ENCODE data around the gene CTLA4. TPM values are rescaled to one million over a fixed set of nuclear protein-coding genes. Genes with fewer than 3 reads are reported as not detected.

CTLA4 gene
- total and polyA plus RNA-seq, 2 experiments from 2014 or later = not detected

DNA sequence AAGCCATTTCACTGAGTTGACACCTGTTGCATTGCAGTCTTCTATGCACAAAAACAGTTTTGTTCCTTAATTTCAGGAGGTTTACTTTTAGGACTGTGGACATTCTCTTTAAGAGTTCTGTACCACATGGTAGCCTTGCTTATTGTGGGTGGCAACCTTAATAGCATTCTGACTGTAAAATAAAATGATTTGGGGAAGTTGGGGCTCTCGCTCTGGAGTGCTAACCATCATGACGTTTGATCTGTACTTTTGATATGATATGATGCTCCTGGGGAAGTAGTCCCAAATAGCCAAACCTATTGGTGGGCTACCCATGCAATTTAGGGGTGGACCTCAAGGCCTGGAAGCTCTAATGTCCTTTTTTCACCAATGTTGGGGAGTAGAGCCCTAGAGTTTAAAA, 3.4 kb downstream of the CTLA4 start:
- Histone ChIP-seq H3K27ac (ENCODE audit: low read depth) (no peak overlapping the region), H3K4me2 (no peak overlapping the region), H3K27me3 (ENCODE audit: insufficient read depth) (no peaks in the 10 kb centered on the region), H2AFZ (no peak overlapping the region), H3K4me3 (no peak overlapping the region), H3K36me3 (ENCODE audit: insufficient read depth) (no peaks in the 10 kb centered on the region), H3F3A (replicated peaks; ENCODE audit: low read depth) (no peaks in the 10 kb centered on the region), H3K9me2 (ENCODE audit: insufficient read depth) (0 out of 2 replicates have a peak, but pooled peaks cover 9% of the 10 kb centered on the region), H4K20me1 (replicated peaks; ENCODE audit: insufficient read depth) (no peaks in the 10 kb centered on the region), H3K79me2 (replicated peaks; ENCODE audit: insufficient read depth) (no peaks in the 10 kb centered on the region), H3K4me1 (ENCODE audit: insufficient read depth) (no peaks in the 10 kb centered on the region)
- Mint-ChIP-seq H3K36me3 (ENCODE audit: low read depth) (no peaks in the 10 kb centered on the region), H3K4me1 (no peaks in the 10 kb centered on the region; the same call in 2 of the 3 replicates), H3K9me3 (no peaks in the 10 kb centered on the region), H3K4me3 (no peak overlapping the region), H3K27me3 (ENCODE audit: insufficient read depth, low read depth, poor library complexity) (no peaks in the 10 kb centered on the region), H3K27ac (no peak overlapping the region)
- DNase-seq (ENCODE audit: low spot score) (no peak), ATAC-seq (no peak)
- TF ChIP-seq CREB1 (CRISPR knock-in tag; IDR thresholded peaks at IDR 0.05; ENCODE audit: low read depth) = no peak
- no peak for TF ChIP-seq NANOG (IDR thresholded peaks at IDR 0.05; ENCODE audit: borderline replicate concordance)
- no peak for TF ChIP-seq EZH2 (IDR thresholded peaks at IDR 0.05; ENCODE audit: low read depth, unreplicated experiment)
- TF ChIP-seq EZH2phosphoT487 (IDR thresholded peaks at IDR 0.05; ENCODE audit: unreplicated experiment) = no peak
- no peak for TF ChIP-seq JUNB (IDR thresholded peaks at IDR 0.05; ENCODE audit: unreplicated experiment)
- no peak for TF ChIP-seq ZNF114 (CRISPR knock-in tag; IDR thresholded peaks at IDR 0.05)
- no peak for TF ChIP-seq STAT1 (IDR thresholded peaks at IDR 0.05; ENCODE audit: unreplicated experiment)
- TF ChIP-seq REST (IDR thresholded peaks at IDR 0.05; ENCODE audit: unreplicated experiment) = no peak
- TF ChIP-seq, protein P1, sequence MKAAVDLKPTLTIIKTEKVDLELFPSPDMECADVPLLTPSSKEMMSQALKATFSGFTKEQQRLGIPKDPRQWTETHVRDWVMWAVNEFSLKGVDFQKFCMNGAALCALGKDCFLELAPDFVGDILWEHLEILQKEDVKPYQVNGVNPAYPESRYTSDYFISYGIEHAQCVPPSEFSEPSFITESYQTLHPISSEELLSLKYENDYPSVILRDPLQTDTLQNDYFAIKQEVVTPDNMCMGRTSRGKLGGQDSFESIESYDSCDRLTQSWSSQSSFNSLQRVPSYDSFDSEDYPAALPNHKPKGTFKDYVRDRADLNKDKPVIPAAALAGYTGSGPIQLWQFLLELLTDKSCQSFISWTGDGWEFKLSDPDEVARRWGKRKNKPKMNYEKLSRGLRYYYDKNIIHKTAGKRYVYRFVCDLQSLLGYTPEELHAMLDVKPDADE (IDR thresholded peaks at IDR 0.05) = no peak
- TF ChIP-seq POLR2AphosphoS5 (IDR thresholded peaks at IDR 0.05; ENCODE audit: low read depth) = no peak
- TF ChIP-seq ZNF331 (CRISPR knock-in tag; IDR thresholded peaks at IDR 0.05; ENCODE audit: low read depth) = no peak
- no peak for TF ChIP-seq CTCF (conservative IDR thresholded peaks at IDR 0.05; ENCODE audit: low read depth in 2 of 2)
- TF ChIP-seq, protein P2, sequence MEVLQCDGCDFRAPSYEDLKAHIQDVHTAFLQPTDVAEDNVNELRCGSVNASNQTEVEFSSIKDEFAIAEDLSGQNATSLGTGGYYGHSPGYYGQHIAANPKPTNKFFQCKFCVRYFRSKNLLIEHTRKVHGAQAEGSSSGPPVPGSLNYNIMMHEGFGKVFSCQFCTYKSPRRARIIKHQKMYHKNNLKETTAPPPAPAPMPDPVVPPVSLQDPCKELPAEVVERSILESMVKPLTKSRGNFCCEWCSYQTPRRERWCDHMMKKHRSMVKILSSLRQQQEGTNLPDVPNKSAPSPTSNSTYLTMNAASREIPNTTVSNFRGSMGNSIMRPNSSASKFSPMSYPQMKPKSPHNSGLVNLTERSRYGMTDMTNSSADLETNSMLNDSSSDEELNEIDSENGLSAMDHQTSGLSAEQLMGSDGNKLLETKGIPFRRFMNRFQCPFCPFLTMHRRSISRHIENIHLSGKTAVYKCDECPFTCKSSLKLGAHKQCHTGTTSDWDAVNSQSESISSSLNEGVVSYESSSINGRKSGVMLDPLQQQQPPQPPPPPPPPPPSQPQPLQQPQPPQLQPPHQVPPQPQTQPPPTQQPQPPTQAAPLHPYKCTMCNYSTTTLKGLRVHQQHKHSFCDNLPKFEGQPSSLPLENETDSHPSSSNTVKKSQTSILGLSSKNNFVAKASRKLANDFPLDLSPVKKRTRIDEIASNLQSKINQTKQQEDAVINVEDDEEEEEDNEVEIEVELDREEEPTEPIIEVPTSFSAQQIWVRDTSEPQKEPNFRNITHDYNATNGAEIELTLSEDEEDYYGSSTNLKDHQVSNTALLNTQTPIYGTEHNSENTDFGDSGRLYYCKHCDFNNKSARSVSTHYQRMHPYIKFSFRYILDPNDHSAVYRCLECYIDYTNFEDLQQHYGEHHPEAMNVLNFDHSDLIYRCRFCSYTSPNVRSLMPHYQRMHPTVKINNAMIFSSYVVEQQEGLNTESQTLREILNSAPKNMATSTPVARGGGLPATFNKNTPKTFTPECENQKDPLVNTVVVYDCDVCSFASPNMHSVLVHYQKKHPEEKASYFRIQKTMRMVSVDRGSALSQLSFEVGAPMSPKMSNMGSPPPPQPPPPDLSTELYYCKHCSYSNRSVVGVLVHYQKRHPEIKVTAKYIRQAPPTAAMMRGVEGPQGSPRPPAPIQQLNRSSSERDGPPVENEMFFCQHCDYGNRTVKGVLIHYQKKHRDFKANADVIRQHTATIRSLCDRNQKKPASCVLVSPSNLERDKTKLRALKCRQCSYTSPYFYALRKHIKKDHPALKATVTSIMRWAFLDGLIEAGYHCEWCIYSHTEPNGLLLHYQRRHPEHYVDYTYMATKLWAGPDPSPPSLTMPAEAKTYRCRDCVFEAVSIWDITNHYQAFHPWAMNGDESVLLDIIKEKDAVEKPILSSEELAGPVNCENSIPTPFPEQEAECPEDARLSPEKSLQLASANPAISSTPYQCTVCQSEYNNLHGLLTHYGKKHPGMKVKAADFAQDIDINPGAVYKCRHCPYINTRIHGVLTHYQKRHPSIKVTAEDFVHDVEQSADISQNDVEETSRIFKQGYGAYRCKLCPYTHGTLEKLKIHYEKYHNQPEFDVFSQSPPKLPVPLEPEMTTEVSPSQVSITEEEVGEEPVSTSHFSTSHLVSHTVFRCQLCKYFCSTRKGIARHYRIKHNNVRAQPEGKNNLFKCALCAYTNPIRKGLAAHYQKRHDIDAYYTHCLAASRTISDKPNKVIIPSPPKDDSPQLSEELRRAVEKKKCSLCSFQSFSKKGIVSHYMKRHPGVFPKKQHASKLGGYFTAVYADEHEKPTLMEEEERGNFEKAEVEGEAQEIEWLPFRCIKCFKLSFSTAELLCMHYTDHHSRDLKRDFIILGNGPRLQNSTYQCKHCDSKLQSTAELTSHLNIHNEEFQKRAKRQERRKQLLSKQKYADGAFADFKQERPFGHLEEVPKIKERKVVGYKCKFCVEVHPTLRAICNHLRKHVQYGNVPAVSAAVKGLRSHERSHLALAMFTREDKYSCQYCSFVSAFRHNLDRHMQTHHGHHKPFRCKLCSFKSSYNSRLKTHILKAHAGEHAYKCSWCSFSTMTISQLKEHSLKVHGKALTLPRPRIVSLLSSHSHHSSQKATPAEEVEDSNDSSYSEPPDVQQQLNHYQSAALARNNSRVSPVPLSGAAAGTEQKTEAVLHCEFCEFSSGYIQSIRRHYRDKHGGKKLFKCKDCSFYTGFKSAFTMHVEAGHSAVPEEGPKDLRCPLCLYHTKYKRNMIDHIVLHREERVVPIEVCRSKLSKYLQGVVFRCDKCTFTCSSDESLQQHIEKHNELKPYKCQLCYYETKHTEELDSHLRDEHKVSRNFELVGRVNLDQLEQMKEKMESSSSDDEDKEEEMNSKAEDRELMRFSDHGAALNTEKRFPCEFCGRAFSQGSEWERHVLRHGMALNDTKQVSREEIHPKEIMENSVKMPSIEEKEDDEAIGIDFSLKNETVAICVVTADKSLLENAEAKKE (CRISPR knock-in tag; IDR thresholded peaks at IDR 0.05) = no peak
